Measurements from ENCODE around the gene ESCO1. TPM values are rescaled to one million over a fixed set of nuclear protein-coding genes. Genes with fewer than 3 reads are reported as not detected.

ESCO1 gene
- total RNA-seq, 4 donors from 2014 or later: 15.9 to 23.5 (median 17.3) TPM

- TF ChIP-seq POLR2AphosphoS5 (IDR thresholded peaks at IDR 0.05): no peak
- no peak for TF ChIP-seq EP300 (IDR thresholded peaks at IDR 0.05)
- no peak for TF ChIP-seq POLR2A (IDR thresholded peaks at IDR 0.05)
- TF ChIP-seq, protein P1, sequence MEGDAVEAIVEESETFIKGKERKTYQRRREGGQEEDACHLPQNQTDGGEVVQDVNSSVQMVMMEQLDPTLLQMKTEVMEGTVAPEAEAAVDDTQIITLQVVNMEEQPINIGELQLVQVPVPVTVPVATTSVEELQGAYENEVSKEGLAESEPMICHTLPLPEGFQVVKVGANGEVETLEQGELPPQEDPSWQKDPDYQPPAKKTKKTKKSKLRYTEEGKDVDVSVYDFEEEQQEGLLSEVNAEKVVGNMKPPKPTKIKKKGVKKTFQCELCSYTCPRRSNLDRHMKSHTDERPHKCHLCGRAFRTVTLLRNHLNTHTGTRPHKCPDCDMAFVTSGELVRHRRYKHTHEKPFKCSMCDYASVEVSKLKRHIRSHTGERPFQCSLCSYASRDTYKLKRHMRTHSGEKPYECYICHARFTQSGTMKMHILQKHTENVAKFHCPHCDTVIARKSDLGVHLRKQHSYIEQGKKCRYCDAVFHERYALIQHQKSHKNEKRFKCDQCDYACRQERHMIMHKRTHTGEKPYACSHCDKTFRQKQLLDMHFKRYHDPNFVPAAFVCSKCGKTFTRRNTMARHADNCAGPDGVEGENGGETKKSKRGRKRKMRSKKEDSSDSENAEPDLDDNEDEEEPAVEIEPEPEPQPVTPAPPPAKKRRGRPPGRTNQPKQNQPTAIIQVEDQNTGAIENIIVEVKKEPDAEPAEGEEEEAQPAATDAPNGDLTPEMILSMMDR (IDR thresholded peaks at IDR 0.05): no peak
- H3K27ac ChIP-seq: no peak overlapping the region
- H3K4me1 ChIP-seq: no peaks in the 10 kb centered on the region
- H3K27me3 ChIP-seq: no peaks in the 10 kb centered on the region
- WGBS: 90% methylated on average over 3 of the region's 3 CpGs
- no peaks in the 10 kb centered on the region for H3K9me3 ChIP-seq
- H3K36me3 ChIP-seq: peaks cover 46% of the 10 kb centered on the region
- no peak for DNase-seq (ENCODE audit: low spot score in 2 of 2)
- H3K4me3 ChIP-seq: no peak overlapping the region
Measured at GRCh38 chr18:21538230-21538629, 62.3 kb downstream of the ESCO1 start.

GRCh38 chr18:21534327-21534726 lies 66.2 kb downstream of the ESCO1 start:
- no peaks in the 10 kb centered on the region for H3K9me3 ChIP-seq
- DNase-seq (ENCODE audit: low spot score in 2 of 2): no peak
- H3K4me1 ChIP-seq: no peaks in the 10 kb centered on the region
- H3K36me3 ChIP-seq: peaks cover 71% of the 10 kb centered on the region
- no peak overlapping the region for H3K27ac ChIP-seq
- 78% methylated on average over 1 of the region's 1 CpG for WGBS
- H3K27me3 ChIP-seq: no peaks in the 10 kb centered on the region
- no peak overlapping the region for H3K4me3 ChIP-seq
- TF ChIP-seq POLR2AphosphoS5 (IDR thresholded peaks at IDR 0.05): no peak
- TF ChIP-seq, protein P1 (IDR thresholded peaks at IDR 0.05): no peak

- H3K27ac ChIP-seq: no peak overlapping the region
- H3K27me3 ChIP-seq: no peaks in the 10 kb centered on the region
- 86% methylated on average over 2 of the region's 2 CpGs for WGBS
- TF ChIP-seq EP300 (IDR thresholded peaks at IDR 0.05): no peak
- no peak for TF ChIP-seq POLR2A (IDR thresholded peaks at IDR 0.05)
- TF ChIP-seq POLR2AphosphoS5 (IDR thresholded peaks at IDR 0.05): no peak
- TF ChIP-seq, protein P1 (IDR thresholded peaks at IDR 0.05): no peak
- H3K36me3 ChIP-seq: peaks cover 84% of the 10 kb centered on the region
- no peaks in the 10 kb centered on the region for H3K9me3 ChIP-seq
- no peak for DNase-seq (ENCODE audit: low spot score in 2 of 2)
- H3K4me3 ChIP-seq: no peak overlapping the region
- no peaks in the 10 kb centered on the region for H3K4me1 ChIP-seq
Measured at GRCh38 chr18:21526463-21526862, 74.0 kb downstream of the ESCO1 start.

- no peak overlapping the region for H3K27ac ChIP-seq
- TF ChIP-seq, protein P1 (IDR thresholded peaks at IDR 0.05): no peak
- TF ChIP-seq EP300 (IDR thresholded peaks at IDR 0.05) (no peak), POLR2A (IDR thresholded peaks at IDR 0.05) (no peak), POLR2AphosphoS5 (IDR thresholded peaks at IDR 0.05) (no peak)
- WGBS: 87% methylated on average over 2 of the region's 2 CpGs
- H3K36me3 ChIP-seq: peaks cover 82% of the 10 kb centered on the region
- no peak overlapping the region for H3K4me3 ChIP-seq
- H3K4me1 ChIP-seq: no peaks in the 10 kb centered on the region
- no peaks in the 10 kb centered on the region for H3K9me3 ChIP-seq
- no peak for DNase-seq (ENCODE audit: low spot score in 2 of 2)
- H3K27me3 ChIP-seq: no peaks in the 10 kb centered on the region
Measured at GRCh38 chr18:21525916-21526315, 74.6 kb downstream of the ESCO1 start.

GRCh38 chr18:21522530-21522929 lies 78.0 kb downstream of the ESCO1 start:
- Histone ChIP-seq H3K4me3 (no peak overlapping the region), H3K9me3 (no peaks in the 10 kb centered on the region), H3K4me1 (no peaks in the 10 kb centered on the region), H3K36me3 (peaks cover 68% of the 10 kb centered on the region), H3K27ac (no peak overlapping the region), H3K27me3 (no peaks in the 10 kb centered on the region)
- TF ChIP-seq, protein P1 (IDR thresholded peaks at IDR 0.05): no peak
- no peak for TF ChIP-seq POLR2A (IDR thresholded peaks at IDR 0.05)
- TF ChIP-seq POLR2AphosphoS5 (IDR thresholded peaks at IDR 0.05): no peak
- TF ChIP-seq EP300 (IDR thresholded peaks at IDR 0.05): no peak
- 85% methylated on average over 6 of the region's 6 CpGs for WGBS
- DNase-seq (ENCODE audit: low spot score in 2 of 2): no peak
